ENCODE measurements around the gene KAT14. TPM values are rescaled to one million over a fixed set of nuclear protein-coding genes. Genes with fewer than 3 reads are reported as not detected.
"Not testable (repeated sequence)": the region's sequence is repeated elsewhere in the genome, so short reads cannot be mapped to it uniquely, and the experiment has no call there.

The KAT14 gene
- total RNA-seq, 2 donors from 2014 or later: 7.9 to 8.7 TPM

- intact Hi-C loops (cut with DNase I): no loop called here
- no peak for DNase-seq (ENCODE audit: low spot score)
Observed at GRCh38 chr20:18139832-18140231, 2.2 kb downstream of the KAT14 start.

GRCh38 chr20:18144541-18145099 lies 7.0 kb downstream of the KAT14 start:
- DNase-seq (ENCODE audit: low spot score): no peak
- intact Hi-C loops (cut with DNase I): loop anchor here in 1 of 2 donors (5.0 kb wide), 1 partner anchor 1417 kb away; no protein-coding TSS in a partner anchor

- intact Hi-C loops (cut with DNase I): no loop called here
- DNase-seq (ENCODE audit: low spot score): no peak
Observed at GRCh38 chr20:18154342-18154741, 16.7 kb downstream of the KAT14 start.

GRCh38 chr20:18156045-18156444 lies 18.4 kb downstream of the KAT14 start:
- intact Hi-C loops (cut with DNase I): no loop called here
- DNase-seq (ENCODE audit: low spot score): no peak

- intact Hi-C loops (cut with DNase I): no loop called here
- no peak for DNase-seq (ENCODE audit: low spot score)
Observed at GRCh38 chr20:18164356-18164755, 26.7 kb downstream of the KAT14 start.

GRCh38 chr20:18165553-18165952 lies 27.9 kb downstream of the KAT14 start:
- intact Hi-C loops (cut with DNase I): no loop called here
- no peak for DNase-seq (ENCODE audit: low spot score)

- intact Hi-C loops (cut with DNase I): no loop called here
- no peak for DNase-seq (ENCODE audit: low spot score)
Observed at GRCh38 chr20:18166241-18166881, 28.7 kb downstream of the KAT14 start.

GRCh38 chr20:18166950-18167349 lies 29.3 kb downstream of the KAT14 start:
- DNase-seq (ENCODE audit: low spot score): no peak
- intact Hi-C loops (cut with DNase I): no loop called here

- intact Hi-C loops (cut with DNase I): no loop called here
- no peak for DNase-seq (ENCODE audit: low spot score)
Observed at GRCh38 chr20:18172379-18172778, 34.7 kb downstream of the KAT14 start.

GRCh38 chr20:18174906-18175683 lies 37.4 kb downstream of the KAT14 start:
- intact Hi-C loops (cut with DNase I): no loop called here
- DNase-seq (ENCODE audit: low spot score): no peak

- intact Hi-C loops (cut with DNase I): no loop called here
- DNase-seq (ENCODE audit: low spot score): no peak
Observed at GRCh38 chr20:18176318-18176785, 38.7 kb downstream of the KAT14 start.

- DNase-seq (ENCODE audit: low spot score); intact Hi-C loops (cut with DNase I): not testable (repeated sequence)
Observed at GRCh38 chr20:18180366-18180765, 42.7 kb downstream of the KAT14 start.

GRCh38 chr20:18180815-18181214 lies 43.2 kb downstream of the KAT14 start:
- no peak for DNase-seq (ENCODE audit: low spot score)
- intact Hi-C loops (cut with DNase I): no loop called here

- no peak for DNase-seq (ENCODE audit: low spot score)
- intact Hi-C loops (cut with DNase I): no loop called here
Observed at GRCh38 chr20:18187020-18187419, 49.4 kb downstream of the KAT14 start.

GRCh38 chr20:18188434-18188833 lies 50.8 kb downstream of the KAT14 start:
- intact Hi-C loops (cut with DNase I): no loop called here
- DNase-seq (ENCODE audit: low spot score): no peak

GRCh38 chr20:18190338-18191233 lies 52.9 kb downstream of the KAT14 start:
- no peak for DNase-seq (ENCODE audit: low spot score)
- intact Hi-C loops (cut with DNase I): no loop called here

GRCh38 chr20:18191306-18191705 lies 53.6 kb downstream of the KAT14 start:
- DNase-seq (ENCODE audit: low spot score): no peak
- intact Hi-C loops (cut with DNase I): no loop called here

- DNase-seq (ENCODE audit: low spot score); intact Hi-C loops (cut with DNase I): not testable (repeated sequence)
Observed at GRCh38 chr20:18194461-18194860, 56.8 kb downstream of the KAT14 start.

- DNase-seq (ENCODE audit: low spot score): no peak
- intact Hi-C loops (cut with DNase I): no loop called here
Observed at GRCh38 chr20:18195931-18196330, 58.3 kb downstream of the KAT14 start.
